ENCODE measurements around the gene GALE.

Gene GALE

DNA sequence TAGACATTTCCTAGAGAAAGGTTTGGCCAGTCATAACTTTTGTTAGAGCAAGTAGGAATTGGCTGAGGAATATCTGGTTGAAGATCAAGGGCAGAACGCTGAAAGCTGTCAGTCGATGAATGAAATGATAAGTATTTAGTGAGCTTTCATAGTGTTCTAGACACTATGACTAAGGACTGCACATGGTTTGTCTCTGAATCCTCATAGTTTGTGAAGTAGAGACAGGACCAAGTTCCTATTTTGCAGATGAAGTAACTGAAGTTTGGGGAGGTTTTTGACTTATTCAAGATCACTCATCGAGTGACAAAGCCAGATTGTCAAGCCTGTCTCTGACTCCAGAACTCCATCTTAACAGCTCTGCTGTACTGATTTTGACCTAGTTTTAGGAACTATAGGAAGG, 52.5 kb downstream of the GALE start:
- no peak for DNase-seq (ENCODE audit: low read depth)

More for the DNA sequence above, 52.5 kb downstream of the GALE start:
- H3K4me3 ChIP-seq (ENCODE audit: low read length): no peak overlapping the region
- TF ChIP-seq CTCF (IDR thresholded peaks at IDR 0.05; ENCODE audit: insufficient read depth, low read depth, low read length, missing control alignments): no peak

All from epithelial cell of esophagus (primary cell).